K562 (cell line): Measurements from ENCODE around the gene DSCAM. TPM values are rescaled to one million over a fixed set of nuclear protein-coding genes. Genes with fewer than 3 reads are reported as not detected.

ENCODE experiments used
- ATAC-seq: fragments of 200-7000 bp; cut with Tn5 transposase; 3 replicates; pipeline ENCODE4 v1.9.1; 2020; ENCODE audit warnings: moderate library complexity
- BruUV-seq: library from RNA; stranded (reverse); fragments of 400-500 nt; replicated peaks from 2 replicates; lab custom pipeline; 2021; lab: Mats Ljungman, UMichigan
- CTCF ChIA-PET: fragments of 300-600 bp; formaldehyde crosslinking; extraction: SDS; loops from one replicate; lab custom pipeline; 2021; ENCODE audit warnings: low intra/inter-chr PET ratio; lab: Yijun Ruan, JAX
- POLR2A ChIA-PET: fragments of 300-600, 350-650 bp; sonication (Branson Sonifier 250); formaldehyde crosslinking; extraction: SDS; loops from one replicate; lab custom pipeline; 2021; ENCODE audit warnings: antibody characterized with exemption, inconsistent platforms; lab: Yijun Ruan, JAX
- DNase-seq, 4 experiments: peaks; one replicate each; pipeline versions ENCODE4 v3.0.0 to v3.0.0-alpha.2; 2011 to 2018; ENCODE audit warnings: low spot score in 3 of 4, mixed read lengths in 3 of 4; ENCODE audit errors: extremely low read depth in 1 of 4
- FAIRE-seq: peaks from 2 replicates; lab custom pipeline; 2011; peaks lifted over from hg19 to GRCh38; lab: Jason Lieb, UNC
- H2AFZ ChIP-seq: 2 replicates; pipeline ENCODE4 v1.6.0; 2011; ENCODE audit warnings: low read depth, low read length, control low read depth, inconsistent platforms
- H3K27ac ChIP-seq: fragments of 200-600 bp; 3 replicates; pipeline ENCODE4 v1.8.0; 2011; ENCODE audit warnings: low read depth, mild to moderate bottlenecking, control low read depth, inconsistent platforms, low read length, moderate library complexity, mixed read lengths; ENCODE audit errors: extremely low read depth
- H3K27me3 ChIP-seq, 2 experiments: fragments of 300-600 bp in 1 of 2; 2 replicates in 1 of 2; 3 replicates in 1 of 2; pipeline versions ENCODE4 v1.6.0 to v1.8.0; 2011; ENCODE audit warnings: inconsistent platforms in 2 of 2, low read length in 2 of 2, mild to moderate bottlenecking in 1 of 2, mixed read lengths in 1 of 2, moderate library complexity in 1 of 2; ENCODE audit not compliant: control insufficient read depth in 2 of 2, insufficient read depth in 2 of 2
- H3K36me3 ChIP-seq: fragments of 300-600 bp; 3 replicates; pipeline ENCODE4 v1.8.0; 2011; ENCODE audit warnings: mild to moderate bottlenecking, low read length, inconsistent platforms; ENCODE audit not compliant: control insufficient read depth, insufficient read depth
- H3K4me1 ChIP-seq, 2 experiments: fragments of 200-600 bp in 1 of 2; replicated peaks in 1 of 2; 2 replicates in 1 of 2; 3 replicates in 1 of 2; pipeline versions ENCODE4 v1.5.1 to v1.8.0; 2011; ENCODE audit warnings: inconsistent platforms in 2 of 2, low read length in 2 of 2, mild to moderate bottlenecking in 1 of 2, mixed read lengths in 1 of 2, moderate library complexity in 1 of 2; ENCODE audit not compliant: control insufficient read depth in 2 of 2, insufficient read depth in 2 of 2
- H3K4me2 ChIP-seq: 2 replicates; pipeline ENCODE4 v1.6.1; 2011; ENCODE audit warnings: low read length, control low read depth, inconsistent platforms, mixed read lengths; ENCODE audit not compliant: insufficient read depth
- H3K4me3 ChIP-seq: fragments of 200-600 bp; sonication (generic), shearing (Covaris generic); 2 replicates; pipeline ENCODE4 v1.5.1; 2016; ENCODE audit warnings: control low read depth, inconsistent platforms
- H3K79me2 ChIP-seq: fragments of 200-600 bp; 3 replicates; pipeline ENCODE4 v1.8.0; 2011; ENCODE audit warnings: low read length, inconsistent platforms; ENCODE audit not compliant: control insufficient read depth, insufficient read depth
- H3K9ac ChIP-seq, 2 experiments: 2 replicates each; pipeline versions ENCODE4 v1.6.0 to v1.6.1; 2011; ENCODE audit warnings: low read depth in 2 of 2, low read length in 2 of 2, control low read depth in 1 of 2, inconsistent platforms in 1 of 2, mild to moderate bottlenecking in 1 of 2, mixed read lengths in 1 of 2; ENCODE audit not compliant: insufficient read depth in 1 of 2
- H3K9me1 ChIP-seq: one replicate; pipeline ENCODE4 v1.6.0; 2011; ENCODE audit warnings: inconsistent platforms, mild to moderate bottlenecking, low read length, moderate library complexity; ENCODE audit not compliant: control insufficient read depth, insufficient read depth
- H3K9me3 ChIP-seq: replicated peaks from 2 replicates; pipeline ENCODE4 v1.5.1; 2011; ENCODE audit warnings: low read depth, low read length, inconsistent platforms; ENCODE audit not compliant: control insufficient read depth, insufficient read depth
- H4K20me1 ChIP-seq: replicated peaks from 2 replicates; pipeline ENCODE4 v1.6.1; 2011; ENCODE audit warnings: low read length, inconsistent platforms, mixed read lengths; ENCODE audit not compliant: control insufficient read depth, insufficient read depth
- ATF1 ChIP-seq, 2 experiments: fragments of 450-650 bp in 1 of 2; IDR thresholded peaks; 2 replicates each; pipeline ENCODE4 v1.6.1; 2016; ENCODE audit warnings: missing compliant biosample characterization in 1 of 2, missing genetic modification characterization in 1 of 2
- BCLAF1 ChIP-seq, 2 experiments: fragments of 450-650 bp in 1 of 2; IDR thresholded peaks; 2 replicates each; pipeline ENCODE4 v1.6.1; 2011 to 2017; ENCODE audit warnings: low read depth in 2 of 2, antibody characterized with exemption in 1 of 2, borderline replicate concordance in 1 of 2, low read length in 1 of 2, mild to moderate bottlenecking in 1 of 2, mixed read lengths in 1 of 2; ENCODE audit not compliant: control insufficient read depth in 1 of 2
- BRD9 ChIP-seq: fragments of 450-650 bp; IDR thresholded peaks from 2 replicates; pipeline ENCODE4 v1.6.1; 2018; ENCODE audit warnings: low read depth; ENCODE audit not compliant: partially characterized antibody
- CREB1 ChIP-seq, 2 experiments: sonication (generic) in 1 of 2; formaldehyde crosslinking in 1 of 2; IDR thresholded peaks; 2 replicates each; pipeline versions ENCODE4 v1.6.1 to v1.8.0; 2012 to 2022; ENCODE audit warnings: inconsistent platforms in 1 of 2, mild to moderate bottlenecking in 1 of 2, missing genetic modification reagents in 1 of 2, moderate library complexity in 1 of 2
- FIP1L1 ChIP-seq: fragments of 200-400 bp; formaldehyde crosslinking; IDR thresholded peaks from 2 replicates; pipeline ENCODE4 v1.6.1; 2018; ENCODE audit warnings: mild to moderate bottlenecking, low read depth, low read length; ENCODE audit not compliant: poor library complexity, severe bottlenecking
- HDAC6 ChIP-seq: IDR thresholded peaks from 2 replicates; pipeline ENCODE4 v1.6.1; 2012; ENCODE audit warnings: low read depth, mild to moderate bottlenecking, control low read depth, inconsistent platforms, low read length, moderate library complexity
- MIER1 ChIP-seq: fragments of 450-650 bp; IDR thresholded peaks from 2 replicates; pipeline ENCODE4 v1.6.1; 2016; ENCODE audit warnings: antibody characterized with exemption, mild to moderate bottlenecking, low read depth
- MTF1 ChIP-seq: fragments of 250-450 bp; sonication (Bioruptor Pico); IDR thresholded peaks from 2 replicates; pipeline ENCODE4 v1.9.0; 2021; ENCODE audit warnings: moderate library complexity, mild to moderate bottlenecking, inconsistent platforms, borderline replicate concordance
- NR2C1 ChIP-seq, 2 experiments: fragments of 450-650 bp; IDR thresholded peaks; 2 replicates each; pipeline ENCODE4 v1.6.1; 2017; ENCODE audit warnings: mild to moderate bottlenecking in 2 of 2, antibody characterized with exemption in 1 of 2, inconsistent platforms in 1 of 2, missing compliant biosample characterization in 1 of 2, missing genetic modification characterization in 1 of 2
- POLR2G ChIP-seq: fragments of 200-400 bp; formaldehyde crosslinking; IDR thresholded peaks from 2 replicates; pipeline ENCODE4 v1.6.1; 2017; ENCODE audit warnings: low read depth, mild to moderate bottlenecking, antibody characterized with exemption, low read length, moderate library complexity
- RAD21 ChIP-seq, 2 experiments: fragments of 250-450 bp in 1 of 2; fragments of 450-650 bp in 1 of 2; sonication (Bioruptor Pico) in 1 of 2; formaldehyde crosslinking in 1 of 2; IDR thresholded peaks in 1 of 2; conservative IDR thresholded peaks in 1 of 2; 2 replicates each; pipeline versions ENCODE4 v1.4.0 to v1.8.0; 2020 to 2022; ENCODE audit warnings: mild to moderate bottlenecking in 2 of 2, moderate library complexity in 1 of 2
- SMARCB1 ChIP-seq: IDR thresholded peaks from 2 replicates; pipeline ENCODE4 v1.6.1; 2011; ENCODE audit warnings: improper control_type of control experiment, low read depth; ENCODE audit not compliant: insufficient read length
- TAF7 ChIP-seq: fragments of 450-650 bp; IDR thresholded peaks from 2 replicates; pipeline ENCODE4 v1.6.1; 2016; ENCODE audit warnings: missing genetic modification characterization, missing compliant biosample characterization
- ZFP1 ChIP-seq: fragments of 450-650 bp; formaldehyde crosslinking; IDR thresholded peaks from 2 replicates; pipeline ENCODE4 v1.4.0; 2020; ENCODE audit warnings: mild to moderate bottlenecking, mixed read lengths
- ZFX ChIP-seq: sonication (generic); formaldehyde crosslinking; IDR thresholded peaks from 2 replicates; pipeline ENCODE4 v1.8.0; 2022; ENCODE audit warnings: mild to moderate bottlenecking, missing genetic modification reagents, moderate library complexity
- ZNF316 ChIP-seq: fragments of 450-650 bp; IDR thresholded peaks from 2 replicates; pipeline ENCODE4 v1.6.1; 2016
- ZNF444 ChIP-seq: fragments of 250-450 bp; sonication (Bioruptor Pico); IDR thresholded peaks from 2 replicates; pipeline ENCODE4 v1.4.0; 2020; ENCODE audit warnings: mild to moderate bottlenecking, moderate library complexity
- WGBS: fragments of 100-300 bp; shearing (Covaris generic); methylation state at CpG from one replicate; pipeline ENCODE4 v1.1.6; 2016; ENCODE audit warnings: low coverage, mixed read lengths; ENCODE audit not compliant: insufficient coverage; ENCODE audit errors: missing lambda C conversion rate; 5-methylcytosine and 5-hydroxymethylcytosine counted together
- in situ Hi-C: fragments of 300-500 bp; cut with MboI; formaldehyde crosslinking; loops from 4 replicates; pipeline ENCODE4 v1.15.0; 2018; ENCODE audit warnings: inconsistent platforms, mixed read lengths
- intact Hi-C: fragments of 100-400 bp; cut with micrococcal nuclease; formaldehyde crosslinking; loops from 2 replicates; pipeline ENCODE4 v1.14.2; 2022
- polyA plus RNA-seq, 8 experiments: library from polyadenylated mRNA; depleted of rRNA in 4 of 8; stranded (reverse) in 5 of 8; unstranded in 3 of 8; fragments of >200 nt; fragmentation: Nextera tagmentation in 2 of 8; fragmentation: Illumina TruSeq in 1 of 8; extraction: Ambion mirVana in 2 of 8; extraction: Trizol in 1 of 8; gene quantifications; 2 replicates each; pipeline versions ENCODE4 v1.2.1 to v1.2.3, GENCODE V29; 2011 to 2014; ENCODE audit warnings: inconsistent platforms in 1 of 8, missing spikeins in 1 of 8
- total RNA-seq, 7 experiments: library from RNA; depleted of rRNA in 6 of 7; stranded (reverse); fragments of >200 nt in 6 of 7; fragmentation: Illumina TruSeq in 2 of 7; extraction: Trizol in 2 of 7; gene quantifications; 2 replicates each; pipeline versions ENCODE4 v1.2.1 to v1.2.3, GENCODE V29; 2011 to 2021; ENCODE audit warnings: low replicate concordance in 1 of 7

Gene DSCAM
- total and polyA plus RNA-seq, 9 of the 15 experiments (the other 6 are each of a cell fraction or from before 2014, with no cell fraction given) = not detected

GRCh38 chr21:40313260-40313659, 533.7 kb downstream of the DSCAM start:
- intact Hi-C loops = no loop called here
- H3K27me3 ChIP-seq = no peaks in the 10 kb centered on the region
- H3K27ac ChIP-seq = no peak overlapping the region
- H3K4me2 ChIP-seq = no peak overlapping the region
- no peak for FAIRE-seq
- H3K9me3 ChIP-seq = no peaks in the 10 kb centered on the region
- H3K4me1 ChIP-seq = no peaks in the 10 kb centered on the region
- H3K36me3 ChIP-seq = no peaks in the 10 kb centered on the region
- no peak for ATAC-seq
- DNase-seq = no peak
- TF ChIP-seq NR2C1 (IDR thresholded peaks at IDR 0.05) = no peak
- no peak for TF ChIP-seq NR2C1 (tag; IDR thresholded peaks at IDR 0.05)
- no peak for TF ChIP-seq FIP1L1
- no peak for TF ChIP-seq MTF1 (CRISPR knock-in tag)
- no peak for TF ChIP-seq HDAC6
- no peak for TF ChIP-seq ZFP1
- no peak for TF ChIP-seq SMARCB1
- TF ChIP-seq BRD9 = no peak
- TF ChIP-seq ZNF444 (CRISPR knock-in tag) = no peak
- no peak for TF ChIP-seq TAF7 (tag)
- TF ChIP-seq RAD21 (CRISPR knock-in tag; conservative IDR thresholded peaks at IDR 0.05 in 1 of 2, IDR thresholded peaks at IDR 0.05 in 1 of 2) = no peak
- no peak for TF ChIP-seq POLR2G
- no peak for TF ChIP-seq ZNF316
- no peak for TF ChIP-seq MIER1
- TF ChIP-seq ZFX (CRISPR knock-in tag) = no peak
- no peak for TF ChIP-seq CREB1 (IDR thresholded peaks at IDR 0.05)
- TF ChIP-seq CREB1 (CRISPR knock-in tag; IDR thresholded peaks at IDR 0.05) = no peak
- no peak for TF ChIP-seq ATF1 (CRISPR knock-in tag; IDR thresholded peaks at IDR 0.05)
- TF ChIP-seq ATF1 (tag; IDR thresholded peaks at IDR 0.05) = no peak
- no peak for TF ChIP-seq BCLAF1 (IDR thresholded peaks at IDR 0.05; ENCODE audit: borderline replicate concordance in 1 of 2, control insufficient read depth in 1 of 2, low read depth in 2 of 2, low read length in 1 of 2)
- TF ChIP-seq, all 486 proteins: peak for 0
- WGBS = 3% methylated on average over 4 of the region's 4 CpGs
- Histone ChIP-seq H2AFZ (no peak overlapping the region), H3K79me2 (no peaks in the 10 kb centered on the region), H3K9me1 (no peaks in the 10 kb centered on the region), H3K4me3 (no peak overlapping the region), H4K20me1 (no peaks in the 10 kb centered on the region), H3K9ac (no peak overlapping the region)
- in situ Hi-C loops = no loop called here
- BruUV-seq = no TSS peak
- ChIA-PET POLR2A (interaction anchor here (1.2 kb wide), 1 partner anchor 12 kb away, joined by 3 read pairs; no protein-coding TSS in a partner anchor), CTCF (no interaction called here)
